NCI-H345 (cell line): ENCODE data around the gene HOXD8.

Source experiments
- DNase-seq: peaks from one replicate; lab custom pipeline; 2025; lab: John Stamatoyannopoulos, UW

The HOXD8 gene

DNA sequence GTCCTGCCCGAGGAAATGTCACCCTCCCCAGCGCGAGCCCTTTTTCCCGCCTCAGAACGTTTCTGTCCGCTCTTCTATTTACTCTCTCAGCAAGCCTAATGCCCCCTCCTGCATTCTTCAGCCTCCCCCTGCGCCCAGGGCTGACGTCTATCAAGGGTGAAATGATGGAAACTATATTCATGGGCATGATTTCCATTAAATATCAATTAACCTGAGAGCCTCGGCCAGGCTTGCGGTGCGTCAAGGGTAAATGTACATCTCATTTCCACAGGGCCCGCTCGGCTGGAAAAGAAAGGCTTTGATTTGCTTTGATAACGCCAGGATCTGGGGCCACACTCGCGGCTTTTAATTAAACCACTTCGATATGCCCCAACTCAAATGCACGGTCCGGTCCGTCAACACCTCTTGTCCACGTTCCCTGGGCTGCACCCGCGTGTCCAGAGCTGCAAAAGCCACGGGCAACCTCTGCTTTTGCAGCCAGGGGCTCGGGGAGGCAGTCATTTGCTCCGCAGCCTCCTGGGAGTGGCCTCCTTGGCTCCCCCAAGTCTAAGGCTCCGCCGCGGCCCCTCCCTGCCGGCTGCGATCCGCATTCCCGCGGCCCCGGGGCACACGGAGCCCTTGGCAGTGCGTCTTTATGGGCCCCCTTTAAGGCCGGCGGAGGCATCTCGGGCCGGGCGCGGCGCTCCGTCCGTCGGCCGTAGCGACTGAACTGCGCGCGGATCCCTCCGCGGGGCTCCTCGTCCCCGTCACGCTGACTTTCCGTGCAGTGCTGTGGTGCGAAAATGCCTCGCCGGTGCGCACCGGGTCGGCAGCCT lies at the start of gene HOXD8:
TSS of gene HOXD8 (plus strand) at position 724 of the 815 bp plus-strand sequence. CDS start 662 bp downstream, outside the sequence.
- peak; percentile 87 for DNase-seq

DNA sequence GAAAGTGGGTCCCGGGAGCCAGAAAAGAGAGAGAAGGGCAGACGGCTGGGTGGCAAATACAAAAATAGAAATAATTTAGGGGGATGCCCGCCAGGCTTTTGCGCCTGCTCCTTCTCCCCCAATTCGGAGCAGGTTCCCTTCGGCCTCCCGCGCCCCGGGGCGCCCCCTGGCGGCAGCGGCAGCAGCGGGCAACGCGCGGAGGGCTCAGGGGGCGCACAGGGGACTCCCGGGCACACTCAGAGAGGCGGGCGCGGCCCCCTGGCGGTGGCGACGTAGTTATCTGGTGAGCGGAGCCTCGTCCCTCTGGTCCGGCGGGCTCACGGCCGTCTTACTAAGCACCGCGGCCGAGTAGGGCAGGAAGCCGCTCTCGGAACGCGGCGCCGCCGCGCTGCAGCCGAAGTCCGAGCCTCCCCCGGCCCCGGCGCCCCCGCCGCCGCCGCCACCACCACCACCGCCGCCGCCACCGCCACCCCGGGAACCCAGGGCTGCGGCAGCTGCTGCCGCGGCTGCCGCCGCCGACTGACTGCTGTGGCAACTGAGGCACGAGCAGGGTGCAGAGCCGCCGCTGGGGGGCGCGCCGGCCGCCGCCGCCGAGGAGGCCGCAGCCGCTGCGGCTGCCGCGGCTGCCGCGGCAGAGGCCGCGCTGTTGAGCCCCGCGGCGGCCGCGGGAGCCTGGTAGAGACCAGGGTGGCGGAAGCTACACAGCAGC lies 49.5 kb upstream of the HOXD8 start:
- DNase-seq = peak; percentile 71

DNA sequence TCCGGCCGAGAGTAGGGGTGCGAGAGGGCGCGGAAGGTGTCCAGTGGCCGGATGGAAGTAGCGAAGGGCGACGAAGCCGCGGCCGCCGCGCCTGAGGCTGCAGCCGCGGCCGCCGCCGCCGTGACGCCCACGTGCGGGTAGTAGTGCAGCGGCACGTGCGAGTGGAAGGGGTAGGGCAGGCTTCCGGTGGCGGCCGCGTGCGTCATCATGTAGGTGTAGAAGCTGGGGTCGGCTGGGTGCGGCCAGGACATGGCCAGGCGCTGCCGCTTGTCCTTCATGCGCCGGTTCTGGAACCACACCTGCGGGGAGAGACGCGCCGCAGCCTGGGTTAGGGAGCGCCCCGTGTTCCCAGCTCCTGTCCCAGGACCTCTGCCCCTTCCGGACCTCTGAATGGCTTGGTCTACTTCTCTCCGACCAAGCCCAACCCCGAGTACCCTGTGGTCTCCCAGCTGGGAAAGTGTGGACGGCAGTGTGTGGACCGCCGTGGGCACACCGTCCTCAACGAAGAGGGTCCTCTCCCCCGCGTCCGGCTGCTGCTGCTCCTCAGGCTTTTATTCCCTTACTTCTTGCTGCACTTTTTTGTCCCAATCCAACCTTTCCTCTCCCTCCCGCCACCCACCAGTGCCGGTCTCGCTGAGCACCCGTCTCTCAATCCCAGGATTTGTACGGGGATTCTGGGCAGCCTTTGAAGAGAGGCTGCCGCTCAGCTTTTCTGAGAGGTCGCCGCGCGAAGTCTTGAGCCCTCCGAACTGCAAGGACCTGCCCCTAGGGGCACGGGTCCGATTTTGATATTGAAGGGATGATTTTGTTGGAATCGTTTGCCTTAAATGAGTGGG lies 48.7 kb upstream of the HOXD8 start:
- DNase-seq = no peak

- DNase-seq = no peak
Observed at GRCh38 chr2:176081376-176081836, 48.1 kb upstream of the HOXD8 start.

GRCh38 chr2:176081837-176082524 lies 47.5 kb upstream of the HOXD8 start:
- no peak for DNase-seq

DNA sequence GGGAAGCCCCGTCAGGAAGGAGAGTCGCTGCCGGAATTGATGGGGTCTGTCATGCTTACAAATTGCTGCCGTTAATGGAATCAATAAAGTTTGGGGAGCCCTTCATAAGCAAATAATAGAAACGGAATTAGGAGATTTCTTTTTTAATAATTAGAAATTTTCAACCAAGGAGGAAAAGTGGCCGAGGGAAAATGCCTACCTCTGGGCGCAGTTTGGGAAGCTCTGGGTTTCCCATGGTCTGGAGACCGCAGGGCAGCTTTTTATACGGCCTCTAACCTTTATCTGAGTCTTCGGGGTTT lies 47.0 kb upstream of the HOXD8 start:
- no peak for DNase-seq

DNA sequence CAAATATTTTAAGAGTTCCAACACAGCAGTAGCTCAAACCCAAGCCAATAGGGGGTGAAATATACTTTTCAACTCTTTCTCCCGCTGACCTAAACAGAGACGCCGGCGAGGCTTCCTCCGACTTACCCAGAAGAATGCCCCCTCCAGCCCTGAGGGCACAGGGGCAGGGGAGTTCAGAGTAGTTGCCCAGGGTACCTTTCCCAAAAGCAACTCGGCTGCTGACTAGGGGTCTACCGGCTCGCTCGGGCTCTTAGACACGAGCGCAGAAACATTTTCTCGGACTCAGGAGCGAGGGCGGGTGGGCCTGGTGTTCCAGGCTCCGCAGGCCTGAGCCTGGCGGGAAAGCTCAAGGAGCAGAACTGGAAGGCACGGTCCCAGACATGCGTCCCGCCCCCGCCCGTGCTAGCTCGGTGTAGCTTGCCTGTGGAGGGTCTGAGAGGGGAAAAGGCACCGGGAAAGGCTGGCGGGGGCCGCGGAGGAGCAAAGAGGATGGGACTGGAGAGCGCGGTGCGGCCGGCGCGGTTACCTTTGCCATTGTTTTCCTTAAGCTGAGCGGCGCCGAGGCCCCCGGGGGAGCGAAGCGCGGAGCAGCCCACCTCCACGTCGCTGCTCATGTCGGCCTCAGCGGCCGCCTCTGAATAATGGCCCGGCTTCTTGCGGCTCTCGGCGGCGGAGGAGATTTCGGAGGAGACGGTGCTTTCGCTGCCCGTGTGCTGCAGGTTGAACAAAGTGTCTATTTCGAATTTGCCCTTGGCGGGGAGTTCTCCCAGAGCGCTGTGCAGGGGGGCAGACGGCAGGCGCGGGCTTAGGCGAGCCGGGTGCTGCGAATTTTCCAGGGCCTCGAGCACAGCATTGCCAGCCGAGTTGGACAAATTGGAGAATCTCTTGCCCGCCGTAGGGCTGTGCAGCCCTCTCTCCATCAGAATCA lies 46.4 kb upstream of the HOXD8 start:
- no peak for DNase-seq

DNA sequence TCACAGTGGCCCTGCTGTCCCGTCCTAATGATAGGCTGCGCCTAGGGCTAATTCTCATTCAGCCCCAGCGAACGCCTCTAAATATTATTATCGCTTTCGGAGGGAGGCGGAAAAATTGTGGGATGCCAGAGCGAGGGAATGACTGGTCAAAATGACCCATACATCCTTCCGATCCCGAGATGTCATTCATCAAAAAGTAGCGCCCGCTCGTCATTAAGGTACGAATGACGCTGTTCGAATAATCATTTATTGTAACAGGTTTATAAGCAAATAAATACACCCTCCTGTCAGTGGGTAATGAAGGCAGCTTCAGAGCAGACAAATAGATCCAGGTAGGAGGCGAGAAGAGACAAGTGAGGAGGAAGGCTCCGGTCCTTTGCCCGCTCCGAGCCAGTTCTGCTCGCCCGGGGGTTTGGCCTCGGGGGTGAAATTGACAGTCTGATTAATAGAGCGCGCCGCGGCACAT lies 45.7 kb upstream of the HOXD8 start, which contains the start of gene EVX2:
TSS of gene EVX2 (minus strand) at position 167 of the 466 bp plus-strand sequence. CDS start 186 bp downstream, outside the sequence.
- no peak for DNase-seq

GRCh38 chr2:176084611-176085119 lies 44.8 kb upstream of the HOXD8 start:
- peak; percentile 10 for DNase-seq

DNA sequence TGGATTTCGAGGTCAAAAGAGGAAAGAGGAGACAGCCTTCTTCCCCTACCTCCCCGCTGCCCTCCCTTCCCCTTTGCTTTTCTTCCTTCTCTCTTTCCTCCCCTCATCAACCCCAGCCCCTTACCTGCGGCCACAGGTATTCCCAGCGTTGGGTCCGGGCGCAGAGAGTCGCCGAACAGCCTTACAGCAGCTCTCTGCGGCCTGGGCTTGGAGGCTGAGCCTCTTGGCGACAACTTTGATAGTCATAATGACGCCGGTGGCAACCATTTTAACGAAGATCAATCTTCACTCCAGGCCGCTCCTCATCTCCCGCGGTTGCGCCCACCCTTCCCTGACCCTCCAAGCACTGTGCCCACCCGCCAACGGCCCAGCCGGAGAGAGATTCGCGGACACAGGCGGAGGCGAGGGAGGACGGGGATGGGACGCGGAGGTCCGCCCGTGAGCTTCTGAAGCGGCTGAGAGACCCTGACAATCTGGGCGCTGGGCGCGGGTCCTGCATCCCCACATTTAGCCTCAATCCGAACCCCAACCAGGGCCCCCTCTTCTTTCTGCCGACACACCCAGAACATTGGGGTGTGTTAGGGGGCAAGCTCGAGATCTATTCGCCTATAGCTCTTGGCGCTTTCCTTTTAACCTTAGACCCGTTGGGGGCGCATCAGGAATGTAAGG lies 44.3 kb upstream of the HOXD8 start:
- DNase-seq = peak; percentile 16

- DNase-seq = peak; percentile 75
Observed at GRCh38 chr2:176085861-176086771, 43.4 kb upstream of the HOXD8 start.

DNA sequence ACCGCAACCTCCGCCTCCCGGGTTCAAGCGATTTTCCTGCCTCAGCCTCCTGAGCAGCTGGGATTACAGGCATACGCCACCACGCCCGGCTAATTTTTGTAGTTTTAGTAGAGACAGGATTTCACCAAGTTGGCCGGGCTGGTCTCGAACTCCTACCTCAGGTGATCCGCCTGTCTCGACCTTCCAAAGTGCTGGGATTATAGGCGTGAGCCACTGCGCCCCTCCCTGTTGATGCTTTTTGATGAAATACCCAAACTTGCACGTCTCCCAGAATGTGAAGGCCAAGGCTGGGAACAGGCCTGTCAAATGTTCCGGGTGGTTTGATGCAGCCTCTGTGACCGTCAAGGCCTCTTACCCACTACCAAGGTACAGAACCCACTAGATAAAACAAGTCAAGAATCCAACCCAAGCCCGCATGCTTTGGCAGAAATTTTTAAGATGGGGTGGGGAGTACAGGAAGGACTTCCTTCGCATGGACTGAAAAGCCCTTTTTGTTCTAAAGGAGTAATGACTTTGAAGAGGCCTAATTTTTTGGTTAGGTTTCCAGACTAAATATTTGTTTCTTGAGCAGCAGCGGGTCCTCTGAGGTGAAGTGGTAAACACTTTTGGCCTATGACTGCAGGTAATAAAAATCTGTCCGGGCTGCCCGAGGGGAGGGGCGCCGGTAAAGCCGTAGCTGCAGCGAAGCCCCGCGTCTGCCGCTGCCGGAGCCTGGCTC lies 42.0 kb upstream of the HOXD8 start:
- DNase-seq = no peak

- peak; percentile 78 for DNase-seq
Observed at GRCh38 chr2:176088048-176088936, 41.2 kb upstream of the HOXD8 start.

DNA sequence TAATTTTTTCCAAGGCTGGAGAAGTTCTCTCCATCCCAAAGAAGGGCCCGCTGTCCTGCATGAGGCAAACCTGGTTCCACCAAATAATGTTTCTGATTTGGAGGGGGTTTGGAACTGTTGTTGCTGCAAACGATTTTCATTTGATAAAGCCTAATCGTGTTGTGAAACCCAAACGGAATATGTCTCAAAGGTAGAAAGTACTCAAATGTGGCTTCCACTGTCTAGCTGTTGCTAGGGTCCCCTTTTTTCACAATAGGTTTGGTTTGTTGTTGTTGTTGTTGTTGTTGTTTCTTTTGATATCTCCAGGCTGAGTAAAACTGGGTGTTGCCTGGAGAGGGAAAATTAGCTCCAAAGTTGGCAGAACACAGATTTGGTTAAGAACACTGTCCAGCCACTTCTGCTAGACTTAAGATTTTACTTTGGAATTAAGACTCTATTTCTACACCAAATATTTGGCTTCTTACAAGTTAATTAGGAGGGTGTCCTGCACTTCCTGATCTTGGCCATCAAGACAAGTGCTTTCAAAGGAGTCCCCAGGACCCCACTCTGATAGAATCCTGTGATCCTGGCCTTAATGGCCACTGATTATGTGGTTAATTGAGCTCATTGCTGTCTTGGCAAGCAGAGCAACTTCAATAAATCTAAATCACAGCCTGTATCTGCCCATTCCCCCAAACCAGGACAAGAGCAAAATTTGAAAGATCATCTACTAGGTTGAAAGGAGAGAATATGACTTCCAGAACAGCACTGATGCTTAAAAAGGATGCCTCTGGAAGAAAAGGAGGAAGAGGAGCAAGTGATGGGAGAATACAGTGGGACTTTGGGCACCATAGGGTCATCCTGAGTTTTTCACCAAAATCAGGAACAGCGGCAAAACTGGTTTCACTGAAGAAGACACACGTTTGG lies 40.3 kb upstream of the HOXD8 start:
- DNase-seq = no peak

DNA sequence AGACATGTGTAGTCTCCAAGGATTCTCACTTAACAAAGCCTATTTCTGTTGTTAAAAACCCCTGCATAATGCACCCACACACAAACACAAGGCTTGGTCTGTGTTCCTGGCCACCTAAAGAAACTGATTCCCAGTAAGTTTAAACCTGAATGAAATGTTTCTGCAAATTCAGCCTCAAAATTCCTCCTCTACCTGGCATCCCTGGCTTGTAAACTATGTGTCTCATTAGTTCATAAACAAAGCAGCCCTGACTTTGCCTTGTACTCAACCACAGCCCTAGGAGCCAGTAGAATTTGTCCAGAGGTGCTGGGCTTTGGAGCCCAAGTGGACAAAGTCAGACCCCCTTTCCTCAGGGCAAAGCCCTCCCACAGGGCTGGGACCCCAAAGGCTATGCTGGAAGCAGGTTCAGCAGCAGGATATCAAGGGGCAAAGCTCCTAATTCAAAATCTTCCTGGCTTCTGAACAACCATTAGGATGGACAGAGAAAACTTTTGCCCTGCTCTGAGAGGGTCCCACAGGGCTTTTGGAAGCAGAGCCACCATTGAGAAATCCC lies 39.6 kb upstream of the HOXD8 start:
- DNase-seq = no peak

- no peak for DNase-seq
Observed at GRCh38 chr2:176090862-176091261, 38.6 kb upstream of the HOXD8 start.
